Measurements from ENCODE around the gene MARK2.
A peak's percentile ranks its signal among the peaks of the same experiment; 100 is the strongest.
"Not testable (repeated sequence)": the region's sequence is repeated elsewhere in the genome, so short reads cannot be mapped to it uniquely, and the experiment has no call there.

MARK2 gene

DNA sequence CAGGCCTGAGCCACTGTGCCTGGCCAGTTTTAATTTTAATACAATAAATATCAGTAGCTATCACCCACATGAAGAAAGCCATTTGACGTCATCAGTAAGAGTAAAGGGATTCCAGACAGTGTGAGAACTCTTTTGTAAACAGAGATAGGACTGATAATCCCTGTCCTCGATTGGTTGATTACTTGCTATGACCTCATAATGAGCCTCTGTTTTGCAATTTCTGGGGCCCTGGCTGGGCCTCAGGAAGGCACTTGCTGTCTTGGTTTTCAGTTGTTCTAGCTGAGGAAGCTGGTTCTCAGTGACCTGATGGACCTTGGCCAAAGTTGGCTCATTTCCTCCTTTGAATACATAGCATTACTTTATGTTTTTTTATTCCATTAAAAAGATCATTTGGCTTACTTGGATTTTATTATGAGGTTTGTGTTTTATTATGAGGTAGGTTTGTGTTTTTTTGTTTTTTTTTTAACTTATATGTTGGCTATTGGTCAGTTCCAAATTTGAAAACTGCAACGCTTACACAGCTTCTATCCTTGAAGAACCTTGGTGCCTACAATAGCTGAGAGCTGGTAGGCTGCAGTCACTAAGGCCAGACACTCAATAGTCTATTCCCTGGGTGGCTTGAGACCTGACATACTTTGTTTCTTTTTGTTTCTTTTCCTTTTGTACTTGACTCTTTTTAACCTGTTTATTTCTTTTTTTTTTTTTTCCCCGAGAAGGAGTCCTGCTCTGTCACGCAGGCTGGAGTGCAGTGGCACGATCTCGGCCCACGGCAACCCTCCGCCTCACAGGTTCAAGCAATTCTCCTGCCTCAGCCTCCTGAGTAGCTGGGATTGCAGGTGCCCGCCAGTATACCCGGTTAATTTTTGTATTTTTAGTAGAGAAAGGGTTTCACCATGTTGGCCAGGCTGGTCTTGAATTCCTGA lies 20.0 kb downstream of the MARK2 start:
- DNase-seq: no peak

GRCh38 chr11:63862923-63863322 lies 24.0 kb downstream of the MARK2 start:
- DNase-seq: no peak

GRCh38 chr11:63863620-63864019 lies 24.7 kb downstream of the MARK2 start:
- not testable (repeated sequence) for DNase-seq

DNA sequence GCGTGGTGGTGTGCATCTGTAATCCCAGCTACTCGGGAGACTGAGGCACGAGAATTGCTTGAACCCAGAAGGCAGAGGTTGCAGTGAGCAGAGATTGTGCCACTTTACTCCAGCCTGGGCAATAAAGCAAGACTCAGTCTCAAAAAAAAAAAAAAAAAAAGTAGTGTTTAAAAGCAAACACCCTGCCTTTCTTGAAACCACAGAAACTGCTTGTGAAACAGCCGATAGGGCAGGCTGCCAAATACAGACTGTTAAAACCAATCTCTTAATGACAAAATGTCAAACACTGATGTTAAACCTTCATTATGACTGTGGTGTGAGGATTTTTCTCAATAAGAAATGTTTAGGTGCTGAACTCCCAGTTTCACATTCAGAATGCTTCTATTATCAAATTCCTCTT lies 27.3 kb downstream of the MARK2 start:
- peak; percentile 66 for DNase-seq

DNA sequence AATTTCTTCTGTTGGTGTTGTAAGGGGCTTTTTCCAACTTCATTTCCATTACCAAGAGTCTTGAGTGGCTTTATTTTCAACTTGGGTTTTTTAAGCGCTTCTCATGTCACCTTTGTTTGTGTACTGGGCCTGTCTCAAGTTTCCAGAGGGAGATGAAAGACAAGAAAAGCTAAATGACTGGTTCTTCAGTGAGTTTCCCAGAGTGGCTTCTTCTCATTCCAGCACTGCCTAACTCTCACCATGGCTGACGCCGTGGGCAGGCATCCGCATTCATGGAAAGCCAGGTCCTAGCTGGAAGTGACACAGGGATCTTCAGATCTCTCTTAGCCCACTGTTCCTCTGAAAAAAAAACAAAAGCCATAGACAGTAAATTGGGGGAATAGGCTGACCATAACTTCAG lies 28.6 kb downstream of the MARK2 start:
- DNase-seq: no peak

- no peak for DNase-seq
Measured at GRCh38 chr11:63868399-63869064, 29.6 kb downstream of the MARK2 start.

- no peak for DNase-seq
Measured at GRCh38 chr11:63869171-63869591, 30.3 kb downstream of the MARK2 start.

DNA sequence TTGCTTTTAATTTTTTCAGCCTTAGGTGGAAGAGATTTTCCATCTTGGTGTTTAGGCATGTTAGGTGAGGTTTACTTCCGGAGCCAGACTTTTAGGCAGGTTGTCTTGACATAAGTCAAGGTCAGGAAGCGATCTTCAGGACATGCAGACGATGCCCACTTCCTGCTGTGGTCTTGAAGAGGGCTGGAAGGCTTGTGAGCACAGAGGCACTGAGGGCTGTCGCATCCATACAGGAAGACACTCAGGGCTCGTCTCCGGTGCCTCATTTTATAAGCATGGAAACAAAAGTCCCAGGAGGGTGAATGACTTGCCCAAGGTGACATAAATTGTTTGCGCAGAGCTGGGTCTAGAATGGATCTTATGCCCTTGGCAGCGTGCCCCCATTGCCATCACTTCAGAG lies 30.8 kb downstream of the MARK2 start:
- no peak for DNase-seq

DNA sequence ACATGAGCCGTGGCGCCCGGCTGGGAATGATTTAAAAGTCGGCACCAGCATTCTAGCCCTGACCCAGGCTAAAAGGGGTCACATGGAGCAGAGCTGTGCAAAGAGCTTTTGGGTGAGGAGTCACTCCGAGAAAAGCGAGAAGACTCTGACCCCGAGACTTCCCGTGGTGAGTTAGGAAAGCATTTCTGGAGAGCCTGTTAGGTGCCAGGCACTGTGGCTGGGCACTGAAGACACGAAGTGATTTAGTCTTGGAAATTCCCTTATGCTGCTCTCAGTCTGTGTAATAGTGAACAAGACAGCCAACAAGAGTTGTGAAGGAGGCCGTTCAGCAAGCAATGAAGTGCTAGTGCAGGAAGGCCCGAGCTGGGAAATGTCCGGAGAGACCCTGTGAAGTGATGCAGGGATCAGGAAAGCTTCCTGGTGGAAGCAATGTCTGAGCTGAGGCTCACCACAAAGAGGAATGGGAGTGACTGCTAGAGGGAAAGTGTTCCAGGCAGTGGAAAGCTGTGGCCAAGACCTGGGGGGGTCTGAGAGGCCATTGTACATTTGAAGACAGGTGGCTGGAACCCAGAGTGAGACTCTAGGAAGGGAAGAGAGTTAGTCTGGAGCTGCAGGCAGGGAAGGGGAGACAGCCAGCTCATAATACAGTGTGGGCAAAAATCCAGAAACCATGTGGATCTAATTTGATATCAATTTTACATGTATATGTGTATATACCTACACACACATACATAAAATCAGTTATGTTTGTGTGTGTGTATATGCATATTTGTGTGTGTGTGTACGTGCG lies 31.6 kb downstream of the MARK2 start:
- DNase-seq: no peak

GRCh38 chr11:63871962-63872799 lies 33.3 kb downstream of the MARK2 start:
- peak; percentile 90 for DNase-seq

- no peak for DNase-seq
Measured at GRCh38 chr11:63872800-63873197, 33.9 kb downstream of the MARK2 start.

- no peak for DNase-seq
Measured at GRCh38 chr11:63873311-63873710, 34.4 kb downstream of the MARK2 start.

DNA sequence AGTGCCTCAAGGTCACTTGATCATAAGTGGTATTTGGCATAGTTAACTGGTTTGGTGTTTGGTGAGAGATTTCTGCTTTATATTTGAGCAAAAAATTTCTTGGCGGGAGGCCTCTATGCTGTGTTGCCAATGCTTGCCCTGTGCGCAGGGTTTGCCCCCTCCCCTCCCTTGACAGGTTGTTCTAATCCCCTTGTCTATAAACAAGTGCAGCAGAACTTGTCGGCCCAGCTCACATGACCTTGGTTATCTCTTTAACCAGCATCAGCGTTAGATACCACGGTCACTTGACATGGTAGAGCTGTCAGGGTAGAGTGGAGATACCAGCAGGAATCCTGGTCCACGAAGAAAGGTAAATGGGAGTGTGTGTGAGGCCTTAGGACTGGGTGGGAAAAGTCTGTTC lies 35.6 kb downstream of the MARK2 start:
- DNase-seq: no peak

- no peak for DNase-seq
Measured at GRCh38 chr11:63875506-63876065, 36.7 kb downstream of the MARK2 start.

- no peak for DNase-seq
Measured at GRCh38 chr11:63876616-63877015, 37.7 kb downstream of the MARK2 start.

DNA sequence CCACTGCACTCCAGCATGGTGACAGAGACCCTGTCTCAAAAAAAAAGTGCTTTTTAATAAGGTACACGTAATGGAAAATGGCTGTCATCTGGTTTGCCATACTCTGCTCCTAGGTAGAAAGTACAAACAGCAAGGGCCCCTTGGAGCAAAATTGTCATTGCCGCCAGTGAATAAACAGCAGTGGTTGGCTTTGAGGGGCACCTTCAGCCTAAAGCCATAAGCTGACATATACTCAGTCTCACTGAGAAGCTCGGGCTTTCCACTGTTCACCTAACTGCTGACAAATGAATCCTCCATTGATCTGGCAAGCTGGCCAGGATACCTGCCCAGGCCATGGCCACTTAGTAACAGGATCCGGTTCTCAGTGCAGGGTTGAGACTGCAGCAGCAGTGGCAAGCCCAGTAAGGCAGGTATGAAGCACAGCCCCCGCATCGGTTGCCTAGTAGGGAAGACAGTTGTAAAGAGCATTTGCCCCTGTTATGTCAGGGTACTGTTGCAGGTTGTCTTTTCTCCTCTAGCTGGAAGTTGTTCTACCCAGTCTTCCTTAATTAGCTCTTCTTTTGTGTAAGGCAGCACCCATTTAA lies 38.8 kb downstream of the MARK2 start:
- no peak for DNase-seq

GRCh38 chr11:63879598-63880402 lies 40.9 kb downstream of the MARK2 start:
- DNase-seq: peak; percentile 70

DNA sequence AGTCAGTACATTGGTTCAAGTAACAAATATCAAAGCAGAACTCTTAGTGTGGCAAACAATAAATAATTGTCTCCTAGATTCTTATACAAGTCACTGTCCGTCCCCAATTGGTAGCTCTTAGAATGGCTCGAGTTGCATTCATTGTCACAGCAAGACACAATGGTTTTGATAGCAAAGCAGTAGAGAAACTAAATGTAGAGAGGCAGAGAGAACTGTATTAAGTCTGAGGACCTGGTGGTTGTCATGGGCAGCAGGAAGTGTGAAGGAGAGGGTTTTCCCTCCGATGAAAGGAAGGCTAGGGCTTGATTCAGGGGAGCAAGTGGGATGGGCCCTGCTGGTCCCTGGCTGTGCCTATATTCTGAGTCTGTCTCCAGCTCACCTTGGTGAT lies 41.5 kb downstream of the MARK2 start:
- no peak for DNase-seq

DNA sequence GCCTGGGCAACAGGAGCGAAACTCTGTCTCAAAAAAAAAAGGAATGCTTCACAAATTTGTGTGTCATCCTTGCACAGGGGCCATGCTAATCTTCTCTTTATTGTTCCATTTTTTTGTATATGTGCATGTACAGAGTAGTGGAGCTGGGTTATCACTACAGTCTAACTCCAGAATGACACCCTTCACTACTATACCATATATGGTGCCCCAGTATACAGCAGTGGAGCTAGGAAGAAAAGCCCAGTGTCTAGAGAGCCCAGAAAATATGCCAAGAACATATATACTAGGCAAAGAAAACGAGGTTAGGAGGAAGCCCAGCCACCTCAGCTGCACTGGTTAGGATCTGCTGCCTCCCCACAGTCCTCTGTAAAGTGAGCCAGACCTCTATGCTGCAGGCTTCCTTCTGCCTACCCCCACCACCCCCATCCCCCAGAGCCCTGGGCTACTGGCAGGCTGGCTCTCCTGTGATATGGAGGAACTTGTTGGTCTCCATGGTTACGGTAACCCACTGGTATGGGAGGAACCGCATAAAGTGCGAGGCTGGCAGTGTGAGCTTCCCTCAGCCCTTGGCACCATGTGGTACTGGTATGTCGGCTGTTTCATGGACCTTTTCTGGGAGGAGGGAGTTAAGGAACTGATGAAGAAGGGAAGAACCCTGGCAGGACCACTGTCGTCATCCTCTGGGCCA lies 43.8 kb downstream of the MARK2 start:
- no peak for DNase-seq

- DNase-seq: no peak
Measured at GRCh38 chr11:63883791-63884190, 44.9 kb downstream of the MARK2 start.

All from fibroblast of skin of right quadriceps (primary cell).